MM.1S (cell line): ENCODE results near the gene ALB.

Experiments used
- CTCF ChIP-seq: fragments of 300-600 bp; sonication (generic); IDR thresholded peaks from 2 replicates; pipeline ENCODE4 v1.5.1; 2016; ENCODE audit warnings: antibody characterized with exemption, low read length, mixed read lengths
- EZH2 ChIP-seq: fragments of 300-600 bp; sonication (generic); optimal IDR thresholded peaks from 2 replicates; pipeline ENCODE3; 2017; ENCODE audit warnings: low read depth, mild to moderate bottlenecking, antibody characterized with exemption, low read length, mixed read lengths

- no peak for TF ChIP-seq CTCF
- no peak for TF ChIP-seq EZH2
These were observed 13.3 kb downstream of the ALB start for GRCh38 chr4:73417342-73417741.
